Sigmoid colon (tissue), 4 donors: ENCODE measurements around the gene FTO.

Experiments used
- CTCF ChIP-seq, 4 experiments: fragments of 450-650 bp in 3 of 4; fragments of 200-600 bp in 1 of 4; IDR thresholded peaks; one replicate each; pipeline ENCODE4 v1.5.1; 2016 to 2019; ENCODE audit warnings: antibody characterized with exemption in 4 of 4, mild to moderate bottlenecking in 3 of 4, moderate library complexity in 2 of 4
- POLR2AphosphoS5 ChIP-seq, 4 donors: sonication (generic); formaldehyde crosslinking; IDR thresholded peaks; one replicate each; pipeline ENCODE4 v1.6.1; 2017; ENCODE audit warnings: antibody characterized with exemption in 4 of 4

GRCh38 chr16:53913099-53913870 lies 209.3 kb downstream of the FTO start:
- TF ChIP-seq CTCF (IDR thresholded peaks at IDR 0.05): no peak
- no peak for TF ChIP-seq POLR2AphosphoS5 (IDR thresholded peaks at IDR 0.05)
